ENCODE results near the gene PFKFB3.
"Not testable (repeated sequence)": the region's sequence is repeated elsewhere in the genome, so short reads cannot be mapped to it uniquely, and the experiment has no call there.

PFKFB3 gene

GRCh38 chr10:6247041-6247712, 44.4 kb downstream of the PFKFB3 start:
- no peaks in the 10 kb centered on the region for H3K36me3 ChIP-seq (ENCODE audit: insufficient read depth, low read length)
- no peak overlapping the region for H3K4me3 ChIP-seq (ENCODE audit: low read length)
- no peaks in the 10 kb centered on the region for H3K4me1 ChIP-seq (ENCODE audit: insufficient read depth, low read length)
- no peaks in the 10 kb centered on the region for H3K9me3 ChIP-seq (ENCODE audit: low read length)
- H3K27me3 ChIP-seq (ENCODE audit: insufficient read depth, low read length) = no peaks in the 10 kb centered on the region
- no peak overlapping the region for H2AFZ ChIP-seq (ENCODE audit: low read depth, low read length)

- not testable (repeated sequence) for H3K9me3 ChIP-seq (ENCODE audit: low read length); H3K27me3 ChIP-seq (ENCODE audit: insufficient read depth, low read length); H3K36me3 ChIP-seq (ENCODE audit: insufficient read depth, low read length); H3K4me3 ChIP-seq (ENCODE audit: low read length); H2AFZ ChIP-seq (ENCODE audit: low read depth, low read length); H3K4me1 ChIP-seq (ENCODE audit: insufficient read depth, low read length)
Measured at GRCh38 chr10:6248908-6249307, 46.2 kb downstream of the PFKFB3 start.

GRCh38 chr10:6249698-6250097, 47.0 kb downstream of the PFKFB3 start:
- Histone ChIP-seq H3K9me3 (ENCODE audit: low read length) (no peaks in the 10 kb centered on the region), H3K4me3 (ENCODE audit: low read length) (no peak overlapping the region)

GRCh38 chr10:6250745-6251144, 48.0 kb downstream of the PFKFB3 start:
- Histone ChIP-seq H3K9me3 (ENCODE audit: low read length) (no peaks in the 10 kb centered on the region), H3K4me3 (ENCODE audit: low read length) (no peak overlapping the region), H3K4me1 (ENCODE audit: insufficient read depth, low read length) (no peaks in the 10 kb centered on the region), H2AFZ (ENCODE audit: low read depth, low read length) (no peak overlapping the region), H3K27me3 (ENCODE audit: insufficient read depth, low read length) (no peaks in the 10 kb centered on the region), H3K36me3 (ENCODE audit: insufficient read depth, low read length) (no peaks in the 10 kb centered on the region)

More at GRCh38 chr10:6249698-6250097, 47.0 kb downstream of the PFKFB3 start:
- H3K36me3 ChIP-seq (ENCODE audit: insufficient read depth, low read length) = no peaks in the 10 kb centered on the region
- H3K27me3 ChIP-seq (ENCODE audit: insufficient read depth, low read length) = no peaks in the 10 kb centered on the region
- H2AFZ ChIP-seq (ENCODE audit: low read depth, low read length) = no peak overlapping the region
- no peaks in the 10 kb centered on the region for H3K4me1 ChIP-seq (ENCODE audit: insufficient read depth, low read length)

GRCh38 chr10:6254201-6254600, 51.5 kb downstream of the PFKFB3 start:
- H3K36me3 ChIP-seq (ENCODE audit: insufficient read depth, low read length) = no peaks in the 10 kb centered on the region
- H3K9me3 ChIP-seq (ENCODE audit: low read length) = no peaks in the 10 kb centered on the region
- H3K4me3 ChIP-seq (ENCODE audit: low read length) = no peak overlapping the region
- no peaks in the 10 kb centered on the region for H3K4me1 ChIP-seq (ENCODE audit: insufficient read depth, low read length)
- H2AFZ ChIP-seq (ENCODE audit: low read depth, low read length) = no peak overlapping the region
- H3K27me3 ChIP-seq (ENCODE audit: insufficient read depth, low read length) = no peaks in the 10 kb centered on the region

- Histone ChIP-seq H3K4me1 (ENCODE audit: insufficient read depth, low read length) (no peaks in the 10 kb centered on the region), H3K36me3 (ENCODE audit: insufficient read depth, low read length) (no peaks in the 10 kb centered on the region), H3K27me3 (ENCODE audit: insufficient read depth, low read length) (no peaks in the 10 kb centered on the region), H3K9me3 (ENCODE audit: low read length) (no peaks in the 10 kb centered on the region), H3K4me3 (ENCODE audit: low read length) (no peak overlapping the region), H2AFZ (ENCODE audit: low read depth, low read length) (no peak overlapping the region)
Measured at GRCh38 chr10:6255548-6256061, 52.9 kb downstream of the PFKFB3 start.

- H3K27me3 ChIP-seq (ENCODE audit: insufficient read depth, low read length) = no peaks in the 10 kb centered on the region
- no peaks in the 10 kb centered on the region for H3K36me3 ChIP-seq (ENCODE audit: insufficient read depth, low read length)
- no peaks in the 10 kb centered on the region for H3K9me3 ChIP-seq (ENCODE audit: low read length)
- H3K4me3 ChIP-seq (ENCODE audit: low read length) = no peak overlapping the region
- no peaks in the 10 kb centered on the region for H3K4me1 ChIP-seq (ENCODE audit: insufficient read depth, low read length)
- H2AFZ ChIP-seq (ENCODE audit: low read depth, low read length) = no peak overlapping the region
Measured at GRCh38 chr10:6256439-6256838, 53.7 kb downstream of the PFKFB3 start.

GRCh38 chr10:6259153-6259552, 56.4 kb downstream of the PFKFB3 start:
- Histone ChIP-seq H3K4me3 (ENCODE audit: low read length) (no peak overlapping the region), H2AFZ (ENCODE audit: low read depth, low read length) (no peak overlapping the region), H3K9me3 (ENCODE audit: low read length) (no peaks in the 10 kb centered on the region), H3K4me1 (ENCODE audit: insufficient read depth, low read length) (no peaks in the 10 kb centered on the region), H3K36me3 (ENCODE audit: insufficient read depth, low read length) (no peaks in the 10 kb centered on the region), H3K27me3 (ENCODE audit: insufficient read depth, low read length) (no peaks in the 10 kb centered on the region)

- no peak overlapping the region for H2AFZ ChIP-seq (ENCODE audit: low read depth, low read length)
- H3K27me3 ChIP-seq (ENCODE audit: insufficient read depth, low read length) = no peaks in the 10 kb centered on the region
- H3K9me3 ChIP-seq (ENCODE audit: low read length) = no peaks in the 10 kb centered on the region
- no peaks in the 10 kb centered on the region for H3K36me3 ChIP-seq (ENCODE audit: insufficient read depth, low read length)
- H3K4me3 ChIP-seq (ENCODE audit: low read length) = no peak overlapping the region
- no peaks in the 10 kb centered on the region for H3K4me1 ChIP-seq (ENCODE audit: insufficient read depth, low read length)
Measured at GRCh38 chr10:6260843-6261242, 58.1 kb downstream of the PFKFB3 start.

GRCh38 chr10:6267941-6268340, 65.2 kb downstream of the PFKFB3 start:
- no peak overlapping the region for H2AFZ ChIP-seq (ENCODE audit: low read depth, low read length)
- H3K4me3 ChIP-seq (ENCODE audit: low read length) = no peak overlapping the region
- H3K9me3 ChIP-seq (ENCODE audit: low read length) = no peaks in the 10 kb centered on the region
- no peaks in the 10 kb centered on the region for H3K36me3 ChIP-seq (ENCODE audit: insufficient read depth, low read length)
- no peaks in the 10 kb centered on the region for H3K27me3 ChIP-seq (ENCODE audit: insufficient read depth, low read length)
- peaks cover 3% of the 10 kb centered on the region for H3K4me1 ChIP-seq (ENCODE audit: insufficient read depth, low read length)

GRCh38 chr10:6269432-6269831, 66.7 kb downstream of the PFKFB3 start:
- H3K27me3 ChIP-seq (ENCODE audit: insufficient read depth, low read length) = no peaks in the 10 kb centered on the region
- H3K4me3 ChIP-seq (ENCODE audit: low read length) = no peak overlapping the region
- no peak overlapping the region for H2AFZ ChIP-seq (ENCODE audit: low read depth, low read length)
- H3K36me3 ChIP-seq (ENCODE audit: insufficient read depth, low read length) = no peaks in the 10 kb centered on the region
- peaks cover 3% of the 10 kb centered on the region for H3K4me1 ChIP-seq (ENCODE audit: insufficient read depth, low read length)
- no peaks in the 10 kb centered on the region for H3K9me3 ChIP-seq (ENCODE audit: low read length)

- Histone ChIP-seq H3K9me3 (ENCODE audit: low read length) (no peaks in the 10 kb centered on the region), H3K4me3 (ENCODE audit: low read length) (no peak overlapping the region), H3K36me3 (ENCODE audit: insufficient read depth, low read length) (no peaks in the 10 kb centered on the region), H2AFZ (ENCODE audit: low read depth, low read length) (no peak overlapping the region), H3K27me3 (ENCODE audit: insufficient read depth, low read length) (no peaks in the 10 kb centered on the region), H3K4me1 (ENCODE audit: insufficient read depth, low read length) (peaks cover 8% of the 10 kb centered on the region)
Measured at GRCh38 chr10:6269953-6270867, 67.5 kb downstream of the PFKFB3 start.

GRCh38 chr10:6270951-6271350, 68.2 kb downstream of the PFKFB3 start:
- Histone ChIP-seq H3K4me1 (ENCODE audit: insufficient read depth, low read length) (peaks cover 10% of the 10 kb centered on the region), H3K4me3 (ENCODE audit: low read length) (no peak overlapping the region), H3K36me3 (ENCODE audit: insufficient read depth, low read length) (no peaks in the 10 kb centered on the region), H2AFZ (ENCODE audit: low read depth, low read length) (no peak overlapping the region), H3K9me3 (ENCODE audit: low read length) (no peaks in the 10 kb centered on the region), H3K27me3 (ENCODE audit: insufficient read depth, low read length) (no peaks in the 10 kb centered on the region)
